HL-60 (cell line): ENCODE measurements around the gene CNBD2.
"Not testable (repeated sequence)": the region's sequence is repeated elsewhere in the genome, so short reads cannot be mapped to it uniquely, and the experiment has no call there.

ENCODE experiments used
- CTCF ChIP-seq: IDR thresholded peaks from one replicate; pipeline ENCODE4 v1.5.1; 2011; ENCODE audit warnings: low read length, control low read depth, inconsistent platforms; ENCODE audit not compliant: insufficient read depth
- REST ChIP-seq: IDR thresholded peaks from 2 replicates; pipeline ENCODE4 v1.6.1; 2012; ENCODE audit warnings: low read depth; ENCODE audit not compliant: insufficient replicate concordance

- TF ChIP-seq CTCF, REST: not testable (repeated sequence)
Observed at GRCh38 chr20:35952080-35952479, 16.3 kb upstream of the CNBD2 start.
